ENCODE data around the gene EVX2.

Gene EVX2

DNA sequence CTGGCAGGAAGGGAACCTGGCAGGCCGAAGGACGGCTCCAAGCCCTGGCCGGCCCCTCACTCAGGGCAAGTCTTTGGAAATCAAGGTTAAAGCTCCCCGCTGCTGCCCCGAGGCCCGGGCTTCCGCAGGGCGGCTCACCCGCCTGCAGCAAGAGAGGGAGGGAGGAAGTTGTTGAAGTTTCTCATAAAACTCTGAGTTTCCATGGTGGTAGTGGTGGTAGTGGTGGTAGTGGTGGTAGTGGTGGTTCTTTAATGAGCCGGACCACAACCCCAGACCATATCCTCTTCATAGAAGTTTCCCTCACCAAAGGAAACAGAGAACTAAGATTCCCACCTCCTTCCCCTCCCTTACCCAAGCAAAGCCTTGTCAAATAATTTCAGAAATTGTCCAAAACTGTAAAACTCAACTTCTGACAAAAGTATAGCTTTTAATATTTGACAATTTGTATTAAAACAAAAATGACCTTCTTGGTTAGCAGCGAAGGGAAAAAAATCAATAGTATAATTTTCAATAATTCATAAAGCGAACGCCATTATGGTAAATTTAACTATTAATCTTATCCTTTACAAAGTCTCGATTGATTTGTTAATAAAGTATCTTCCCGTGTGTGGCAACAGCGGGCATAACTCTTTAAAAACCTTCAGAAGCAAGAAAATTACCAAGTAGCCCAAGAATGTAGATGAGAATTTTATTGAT lies 31.3 kb upstream of the EVX2 start:
- no peak overlapping the region for H3K4me3 Mint-ChIP-seq
- no peak for ATAC-seq
- H3K27me3 Mint-ChIP-seq: peaks cover 97% of the 10 kb centered on the region
- H3K9me3 Mint-ChIP-seq: peaks cover 8 to 11% of the 10 kb centered on the region in 2 donors
- DNase-seq: no peak
- H3K27ac Mint-ChIP-seq: no peak overlapping the region
- H3K4me1 Mint-ChIP-seq: peaks cover 19% of the 10 kb centered on the region

DNA sequence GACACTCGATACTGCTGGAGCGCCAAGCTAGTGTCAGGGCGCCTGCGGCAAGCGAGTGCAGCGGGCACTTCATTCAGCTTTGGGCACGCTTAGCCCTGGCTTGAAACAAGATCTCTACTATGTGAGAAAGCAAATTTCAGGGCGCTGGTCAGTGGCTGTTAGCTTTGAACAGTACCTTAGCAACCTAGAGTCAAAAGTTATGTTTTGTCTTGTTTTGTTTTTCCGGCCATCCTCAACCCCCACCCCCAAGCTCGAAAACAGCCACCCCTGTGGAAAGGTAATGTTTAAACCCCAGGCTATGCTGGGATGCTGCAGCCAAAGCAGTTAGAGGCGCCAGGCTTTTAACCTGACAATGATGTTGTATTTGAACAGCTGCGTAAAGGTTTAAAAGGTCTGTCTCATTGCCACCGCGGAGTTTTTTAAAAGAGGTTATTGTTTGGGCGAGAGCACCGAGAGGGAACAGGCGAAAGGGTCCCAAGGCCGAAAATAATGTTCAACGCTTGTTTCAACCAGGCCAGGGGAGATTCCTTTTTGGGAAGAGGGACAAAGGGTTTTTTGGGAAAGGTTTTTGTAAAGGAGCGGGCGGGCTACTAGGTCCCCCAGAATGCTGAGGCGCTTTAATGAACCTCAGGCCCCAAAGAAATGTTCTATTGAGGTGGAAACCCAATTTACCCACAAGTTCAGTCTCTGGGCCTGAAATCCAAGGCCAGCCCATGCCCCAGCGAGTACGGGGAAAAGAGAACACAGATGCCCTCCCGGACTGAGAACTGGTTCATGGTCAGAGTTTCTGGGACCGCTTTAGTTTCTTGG lies 30.6 kb upstream of the EVX2 start:
- DNase-seq (no peak), ATAC-seq (no peak)
- Mint-ChIP-seq H3K27ac (no peak overlapping the region), H3K4me1 (peaks cover 23% of the 10 kb centered on the region), H3K27me3 (peaks cover 97% of the 10 kb centered on the region), H3K4me3 (no peak overlapping the region), H3K9me3 (peaks cover 8 to 11% of the 10 kb centered on the region in 2 donors)

DNA sequence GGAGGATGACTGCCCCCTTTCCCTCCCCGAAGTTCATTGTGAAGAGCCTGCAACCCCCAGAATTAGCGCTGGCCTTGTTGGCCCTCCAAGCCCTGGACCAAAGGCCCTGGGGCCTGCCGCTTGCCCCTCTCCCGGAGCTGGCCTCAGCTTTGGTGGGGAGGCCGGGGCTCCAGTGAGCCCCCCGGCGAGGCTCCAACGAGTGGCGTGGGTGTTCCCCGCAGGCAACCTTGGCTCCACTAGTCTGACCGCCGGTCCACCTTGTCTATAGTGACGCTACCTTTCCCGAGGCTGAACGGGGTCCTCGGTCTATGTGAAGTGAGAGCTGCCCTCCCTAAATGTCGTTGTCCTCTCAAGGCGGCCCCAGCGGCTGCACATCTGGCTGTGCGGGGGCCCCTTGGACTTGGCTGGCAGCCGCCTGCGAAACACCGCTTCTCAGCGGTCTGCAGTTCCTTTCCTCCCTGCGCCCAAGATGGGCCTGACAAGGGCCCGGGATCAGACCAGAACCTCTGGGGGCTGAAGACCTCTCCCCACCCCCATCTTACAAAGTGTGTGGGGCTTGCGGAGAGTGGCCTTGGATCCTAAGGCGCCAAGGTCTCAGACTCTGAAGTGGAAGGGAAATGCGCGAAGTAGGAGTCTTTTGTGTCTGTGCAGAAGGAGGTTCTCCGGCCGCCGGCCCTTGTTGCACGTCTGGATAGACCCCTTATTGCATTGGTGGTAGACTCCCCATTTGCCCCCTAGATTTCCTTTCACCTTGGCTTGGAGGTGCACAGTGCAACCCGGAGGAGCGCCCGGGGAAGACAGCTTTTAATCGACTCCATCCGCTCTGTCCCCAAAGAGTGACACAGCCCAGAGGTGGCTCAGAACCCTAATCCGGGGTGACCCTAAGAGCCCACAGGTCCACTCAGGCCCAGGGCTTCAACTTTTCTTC lies 28.9 kb upstream of the EVX2 start:
- H3K27ac Mint-ChIP-seq: peak overlapping the region in 1 of 2 donors; percentile 91
- peaks cover 19% of the 10 kb centered on the region for H3K4me1 Mint-ChIP-seq
- H3K4me3 Mint-ChIP-seq: no peak overlapping the region
- peaks cover 93% of the 10 kb centered on the region for H3K27me3 Mint-ChIP-seq
- peaks cover 0 to 11% of the 10 kb centered on the region in 2 donors for H3K9me3 Mint-ChIP-seq
- ATAC-seq (no peak), DNase-seq (no peak)

DNA sequence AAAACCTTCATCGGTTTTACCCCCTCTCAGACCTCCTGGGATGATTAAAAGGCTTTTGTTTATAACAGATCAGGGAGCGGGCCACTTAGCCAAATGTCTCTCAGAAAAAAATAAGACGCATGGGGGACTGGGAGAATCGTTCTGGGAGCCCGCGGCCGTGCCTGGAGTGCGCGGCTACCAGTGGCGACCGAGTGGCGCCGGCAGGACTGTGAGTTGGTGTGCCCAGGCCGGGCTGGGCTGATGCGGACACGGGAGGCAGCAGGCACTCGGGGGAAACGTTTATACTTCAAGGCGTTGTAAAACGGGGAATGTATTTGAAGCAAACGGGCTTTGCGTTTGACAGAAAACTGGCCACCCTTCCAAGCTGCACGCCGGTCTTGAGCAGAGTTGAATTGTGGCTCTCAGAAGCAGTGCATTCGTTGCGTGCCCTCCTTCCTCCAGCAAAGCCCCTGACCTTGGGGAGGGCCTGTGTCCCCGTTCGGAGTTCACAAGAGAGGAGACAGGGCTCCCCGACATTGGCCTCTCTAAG lies 28.1 kb upstream of the EVX2 start:
- Mint-ChIP-seq H3K4me3 (no peak overlapping the region), H3K27me3 (peaks cover 92% of the 10 kb centered on the region), H3K27ac (peak overlapping the region in 1 of 2 donors; percentile 95), H3K9me3 (peaks cover 0 to 5% of the 10 kb centered on the region in 2 donors), H3K4me1 (peaks cover 19% of the 10 kb centered on the region)
- ATAC-seq (no peak), DNase-seq (no peak)

DNA sequence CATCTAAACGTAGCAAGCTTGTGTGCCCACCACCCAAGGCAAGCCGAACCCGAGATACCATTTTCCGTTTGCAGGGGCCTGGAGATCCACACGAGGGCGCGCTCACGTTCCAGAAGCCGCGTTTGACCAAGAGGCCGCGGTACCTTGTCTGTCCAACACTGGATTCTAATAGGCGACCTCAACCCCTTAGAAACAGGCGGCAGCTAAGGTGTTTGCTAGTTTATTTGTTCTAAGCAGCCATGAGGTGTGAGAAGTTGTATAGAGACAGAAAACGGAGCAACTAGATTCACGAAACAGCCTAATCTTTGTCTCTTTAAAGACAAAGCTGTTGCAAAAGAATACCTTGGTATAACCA lies 27.5 kb upstream of the EVX2 start:
- Mint-ChIP-seq H3K9me3 (no peaks in the 10 kb centered on the region), H3K4me1 (peaks cover 22% of the 10 kb centered on the region), H3K4me3 (no peak overlapping the region), H3K27ac (peak overlapping the region in 1 of 2 donors; percentile 67), H3K27me3 (peaks cover 92% of the 10 kb centered on the region)
- DNase-seq (peak in 1 of 2 donors; percentile 41), ATAC-seq (no peak)

DNA sequence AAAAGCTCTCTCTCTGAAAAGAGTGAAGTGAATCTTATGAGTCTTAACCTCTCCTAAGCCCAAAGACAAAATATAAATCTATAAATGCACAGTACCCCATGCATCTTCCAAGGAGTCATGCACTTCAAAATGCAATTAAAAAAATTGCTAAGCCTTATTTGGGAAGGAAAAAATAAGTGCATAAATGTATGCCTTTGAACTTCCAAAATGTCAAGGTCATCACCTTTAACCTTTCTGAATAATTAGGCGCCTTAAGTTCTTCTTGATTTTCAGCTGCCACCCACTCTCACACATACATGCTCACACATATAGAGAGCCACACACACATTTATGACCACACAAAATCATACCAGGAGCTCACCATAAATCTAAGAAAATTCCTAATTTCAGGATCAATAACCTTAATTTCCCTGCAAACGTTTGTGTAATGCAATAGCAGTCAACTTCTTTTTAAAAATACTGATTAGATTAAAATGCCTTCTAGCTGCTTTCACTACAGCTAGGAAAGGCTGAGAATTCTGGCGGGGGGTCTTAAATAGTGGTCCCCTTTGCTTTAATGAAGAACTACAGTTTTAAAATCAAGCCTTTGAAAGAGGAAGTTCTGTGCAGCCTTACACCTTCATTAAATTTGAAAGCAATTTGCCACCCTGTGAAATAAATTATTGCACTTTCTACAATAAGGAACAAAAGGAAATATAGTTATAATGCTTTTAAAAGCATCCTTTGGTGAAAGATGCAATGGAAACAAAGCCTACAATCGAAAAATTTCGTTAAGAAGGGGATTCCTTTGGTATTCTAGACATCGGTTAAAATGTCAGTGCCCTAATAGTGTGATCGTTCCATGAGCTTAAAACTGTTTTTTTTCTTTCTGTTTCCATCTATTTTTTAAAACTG lies 26.9 kb upstream of the EVX2 start:
- DNase-seq (no peak), ATAC-seq (no peak)
- H3K4me3 Mint-ChIP-seq: no peak overlapping the region
- H3K9me3 Mint-ChIP-seq: no peaks in the 10 kb centered on the region
- H3K27ac Mint-ChIP-seq: no peak overlapping the region
- peaks cover 28% of the 10 kb centered on the region for H3K4me1 Mint-ChIP-seq
- H3K27me3 Mint-ChIP-seq: peaks cover 92% of the 10 kb centered on the region

DNA sequence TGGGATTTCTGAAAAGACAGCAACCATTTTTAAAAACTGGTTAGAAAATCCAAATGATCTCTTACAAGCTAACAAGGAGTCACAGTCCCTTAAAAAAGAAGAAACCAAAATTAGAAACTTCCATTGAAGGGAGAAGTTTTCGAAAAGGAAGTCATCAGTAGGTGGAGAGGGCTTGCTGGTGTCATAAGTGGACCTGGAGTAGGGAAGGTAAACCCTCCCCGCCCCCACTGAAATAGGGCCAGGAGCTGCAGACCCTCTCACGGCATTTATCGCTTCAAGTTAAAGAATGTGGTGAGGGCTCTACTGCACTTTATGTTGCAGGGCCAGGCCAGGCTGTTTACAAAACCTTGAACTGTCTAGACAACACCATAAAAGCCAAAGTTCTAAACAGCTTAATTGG lies 26.2 kb upstream of the EVX2 start:
- Mint-ChIP-seq H3K27ac (no peak overlapping the region), H3K9me3 (no peaks in the 10 kb centered on the region), H3K4me1 (peaks cover 35% of the 10 kb centered on the region), H3K4me3 (no peak overlapping the region), H3K27me3 (peaks cover 95% of the 10 kb centered on the region)
- ATAC-seq: no peak
- DNase-seq: no peak

DNA sequence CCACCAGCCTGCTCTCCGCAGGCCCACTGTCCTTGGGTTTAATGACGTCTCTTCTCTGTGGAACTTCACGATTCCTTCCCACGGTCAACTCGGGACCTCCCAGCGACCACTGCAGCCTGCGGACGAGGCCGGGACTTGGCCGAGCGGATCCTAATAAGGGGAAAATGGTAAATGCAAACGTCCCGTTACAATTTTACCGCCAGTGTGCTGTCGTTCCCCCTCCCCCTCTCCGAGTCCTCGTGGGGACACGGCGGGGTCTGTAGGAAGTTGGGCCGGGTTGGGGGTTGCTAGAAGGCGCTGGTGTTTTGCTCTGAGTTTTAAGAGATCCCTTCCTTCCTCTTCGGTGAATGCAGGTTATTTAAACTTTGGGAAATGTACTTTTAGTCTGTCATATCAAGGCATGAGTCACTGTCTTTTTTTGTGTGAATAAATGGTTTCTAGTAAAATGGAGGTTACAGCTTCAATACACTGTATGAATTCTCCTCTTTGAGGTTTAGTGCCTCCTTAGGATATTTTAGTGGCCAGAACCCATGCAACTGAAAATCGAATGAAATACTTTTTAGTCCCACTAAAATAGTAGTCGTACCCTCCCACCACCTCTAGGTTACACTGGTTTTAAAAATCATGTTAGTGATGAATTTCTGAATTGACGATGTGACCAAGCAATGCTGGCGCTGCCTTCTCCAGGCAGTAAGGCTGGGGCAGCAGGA lies 25.6 kb upstream of the EVX2 start:
- H3K27me3 Mint-ChIP-seq: peaks cover 95% of the 10 kb centered on the region
- peaks cover 41% of the 10 kb centered on the region for H3K4me1 Mint-ChIP-seq
- peak overlapping the region; percentile 10 to 49 for H3K4me3 Mint-ChIP-seq
- no peak for DNase-seq
- H3K27ac Mint-ChIP-seq: peak overlapping the region in 1 of 2 donors; percentile 42
- ATAC-seq: no peak
- no peaks in the 10 kb centered on the region for H3K9me3 Mint-ChIP-seq

DNA sequence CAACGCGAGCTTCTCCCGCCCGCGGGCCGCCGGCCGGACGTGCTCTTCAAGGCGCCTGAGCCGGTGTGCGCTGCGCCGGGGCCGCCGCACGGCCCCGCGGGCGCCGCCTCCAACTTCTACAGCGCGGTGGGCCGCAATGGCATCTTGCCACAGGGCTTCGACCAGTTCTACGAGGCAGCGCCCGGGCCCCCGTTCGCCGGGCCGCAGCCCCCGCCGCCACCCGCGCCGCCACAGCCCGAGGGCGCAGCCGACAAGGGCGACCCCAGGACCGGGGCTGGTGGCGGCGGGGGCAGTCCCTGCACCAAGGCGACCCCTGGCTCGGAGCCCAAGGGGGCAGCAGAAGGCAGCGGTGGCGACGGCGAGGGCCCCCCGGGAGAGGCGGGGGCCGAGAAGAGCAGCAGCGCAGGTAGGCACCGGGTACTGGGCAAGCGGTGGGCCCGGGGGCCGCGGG lies 24.0 kb upstream of the EVX2 start:
- DNase-seq (no peak), ATAC-seq (no peak)
- Mint-ChIP-seq H3K4me1 (peaks cover 48% of the 10 kb centered on the region), H3K9me3 (no peaks in the 10 kb centered on the region), H3K4me3 (no peak overlapping the region), H3K27me3 (peaks cover 95% of the 10 kb centered on the region), H3K27ac (no peak overlapping the region)

DNA sequence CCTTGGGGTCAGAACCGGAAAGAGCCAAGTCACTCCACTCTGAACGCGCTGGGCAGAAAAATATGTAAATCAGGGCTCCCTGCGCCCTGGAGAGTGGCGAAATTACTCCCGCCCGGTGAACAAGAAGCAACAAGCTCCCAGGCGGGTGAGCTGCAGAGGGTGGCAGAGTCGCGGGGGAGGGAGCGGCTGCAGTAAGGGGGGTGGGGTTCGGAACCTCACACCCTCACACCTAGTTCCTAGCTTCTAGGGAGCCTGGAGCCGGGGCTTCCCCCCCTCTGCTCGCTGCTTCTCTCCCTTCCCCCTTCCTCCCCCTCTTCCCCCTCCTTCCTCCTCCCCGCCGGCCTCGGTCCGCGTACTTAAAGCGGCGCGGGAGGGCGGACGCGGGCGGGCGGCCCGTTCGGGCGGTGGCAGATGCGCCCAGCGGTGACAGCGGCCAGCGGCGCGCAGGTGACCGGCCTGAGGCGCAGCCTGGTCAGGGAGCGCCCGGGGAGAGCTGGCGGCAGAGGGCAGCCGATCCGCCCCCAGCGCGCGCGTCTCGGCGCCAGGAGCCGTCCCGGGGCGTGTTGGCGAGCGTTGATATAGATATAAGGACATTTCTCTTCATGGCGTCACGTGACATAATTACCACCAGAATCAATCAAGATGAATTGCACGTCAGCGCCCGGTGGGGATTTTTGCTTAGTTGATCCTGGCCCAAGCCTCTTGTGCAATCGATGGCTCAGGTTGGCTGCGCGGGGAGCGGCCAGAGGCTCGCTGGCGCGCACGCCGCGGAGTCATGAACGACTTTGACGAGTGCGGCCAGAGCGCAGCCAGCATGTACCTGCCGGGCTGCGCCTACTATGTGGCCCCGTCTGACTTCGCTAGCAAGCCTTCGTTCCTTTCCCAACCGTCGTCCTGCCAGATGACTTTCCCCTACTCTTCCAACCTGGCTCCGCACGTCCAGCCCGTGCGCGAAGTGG lies 23.1 kb upstream of the EVX2 start, which contains the start of gene HOXD11:
TSS of gene HOXD11 (plus strand) at position 700 of the 959 bp plus-strand sequence. CDS start at position 776, 76 bp downstream.
- Mint-ChIP-seq H3K27ac (no peak within 1 kb of the TSS), H3K9me3 (no peaks in the 10 kb centered on the region), H3K4me1 (peaks cover 48% of the 10 kb centered on the region), H3K27me3 (peaks cover 95% of the 10 kb centered on the region), H3K4me3 (peak within 1 kb of the TSS; percentile 62 to 77)
- peak; percentile 61 for ATAC-seq
- no peak for DNase-seq

DNA sequence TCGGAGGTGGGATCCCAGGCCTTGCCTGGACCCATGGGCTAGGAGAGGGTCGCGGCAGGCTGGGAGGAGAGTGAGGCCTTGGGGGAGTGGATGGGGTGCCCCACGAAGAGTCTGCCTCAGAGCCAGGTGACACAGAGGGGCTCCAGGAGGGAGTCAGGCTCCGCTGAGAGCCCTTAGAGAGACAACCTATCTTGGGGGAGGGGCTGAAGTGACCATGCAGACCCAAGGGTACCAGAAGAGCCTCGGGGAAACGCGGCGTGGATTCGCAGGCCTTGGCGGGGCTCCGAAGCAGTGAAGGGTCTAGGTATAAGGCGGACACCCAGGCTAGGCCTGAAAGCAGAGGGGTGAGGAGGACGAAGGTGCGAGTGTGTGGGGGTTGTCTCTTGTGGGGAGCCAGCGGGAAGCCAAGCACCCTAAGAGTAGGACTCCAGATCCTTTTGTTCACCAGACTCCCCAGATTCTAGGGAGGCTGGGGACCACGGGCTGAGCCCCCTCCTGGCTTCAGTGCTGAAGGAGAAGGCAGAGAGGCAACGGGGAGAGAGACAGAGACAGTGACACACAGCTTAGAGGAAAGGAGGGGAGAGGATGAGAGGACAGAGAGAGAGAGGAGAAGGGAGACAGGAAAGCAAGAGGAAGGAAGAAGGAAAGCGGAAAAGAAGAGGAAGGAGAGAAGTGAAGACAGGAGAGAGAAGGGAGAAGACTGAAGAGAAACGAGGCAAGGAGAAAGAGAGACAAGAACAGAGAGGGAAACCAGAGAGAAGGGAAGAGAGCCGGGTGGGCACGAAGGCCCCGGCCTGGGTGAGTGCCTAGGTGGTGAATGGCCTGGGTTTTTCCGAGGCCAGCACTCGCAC lies 22.2 kb upstream of the EVX2 start:
- Mint-ChIP-seq H3K4me3 (peak overlapping the region; percentile 49 to 58), H3K4me1 (peaks cover 44% of the 10 kb centered on the region), H3K27ac (no peak overlapping the region), H3K27me3 (peaks cover 95% of the 10 kb centered on the region), H3K9me3 (no peaks in the 10 kb centered on the region)
- peak in 1 of 2 donors; percentile 6 for DNase-seq
- peak; percentile 31 for ATAC-seq

DNA sequence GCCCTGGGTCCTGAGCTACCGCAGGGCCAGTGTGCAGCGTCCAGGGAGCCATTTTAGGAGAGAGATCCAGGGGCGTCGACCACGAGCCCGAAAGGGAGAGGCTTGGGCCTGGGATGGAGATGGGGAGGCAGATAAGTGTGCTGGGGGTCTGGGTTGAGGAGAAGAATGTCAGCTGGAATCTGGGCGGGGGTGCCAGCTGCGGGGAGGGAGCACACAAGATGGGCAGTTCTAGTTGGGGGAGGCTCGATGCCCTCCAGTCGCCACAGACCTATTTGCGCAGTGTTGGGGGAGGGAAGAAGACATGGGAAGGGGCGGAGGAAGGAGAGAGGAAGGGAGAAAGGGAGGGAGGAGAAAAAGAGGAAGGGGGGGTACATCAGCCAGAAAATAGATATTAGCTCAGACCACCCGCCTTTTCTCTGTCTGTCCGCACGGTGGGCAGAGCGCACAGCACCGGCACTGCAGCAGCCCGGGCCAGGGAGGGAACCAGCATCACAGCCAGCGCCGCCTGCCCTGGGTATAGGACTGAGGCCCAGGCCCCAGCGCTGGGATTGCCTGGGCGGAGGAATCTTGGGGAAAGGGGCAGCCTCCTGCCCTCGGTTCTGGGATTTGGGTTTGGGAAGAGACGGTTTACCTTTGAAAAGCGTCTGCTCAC lies 21.4 kb upstream of the EVX2 start:
- Mint-ChIP-seq H3K27ac (no peak overlapping the region), H3K27me3 (peaks cover 95% of the 10 kb centered on the region), H3K9me3 (no peaks in the 10 kb centered on the region), H3K4me1 (peaks cover 46% of the 10 kb centered on the region), H3K4me3 (peak overlapping the region; percentile 55 to 72)
- DNase-seq (peak in 1 of 2 donors; percentile 7), ATAC-seq (no peak)

Measured in stimulated activated naive CD8-positive, alpha-beta T cell treated with anti-CD3 and anti-CD28 coated beads, Interleukin-15, amount 100 ng/mL, for 72 hours (primary cell).